GM23338 (cell line): Measurements from ENCODE around the gene TJP2. TPM values are rescaled to one million over a fixed set of nuclear protein-coding genes. Genes with fewer than 3 reads are reported as not detected.

ENCODE experiments used
- ATAC-seq: fragments of 200-7000 bp; cut with Tn5 transposase; 3 replicates; pipeline ENCODE4 v1.9.1; 2020
- DNase-seq: peaks from one replicate; pipeline ENCODE4 v3.0.0-alpha.2; 2015; ENCODE audit warnings: low spot score
- H2AFZ ChIP-seq: fragments of 200-600 bp; sonication (generic); 2 replicates; pipeline ENCODE4 v1.8.0; 2016; ENCODE audit warnings: antibody characterized with exemption, mild to moderate bottlenecking, moderate library complexity
- H3F3A ChIP-seq: fragments of 200-600 bp; sonication (generic); replicated peaks from 2 replicates; pipeline ENCODE4 v1.8.0; 2017; ENCODE audit warnings: antibody characterized with exemption, mixed run types, low read depth
- H3K27ac ChIP-seq: fragments of 200-600 bp; sonication (generic); 2 replicates; pipeline ENCODE4 v1.6.1; 2016; ENCODE audit warnings: low read depth
- H3K27me3 ChIP-seq: fragments of 200-600 bp; sonication (generic); 2 replicates; pipeline ENCODE4 v1.8.0; 2016; ENCODE audit warnings: mild to moderate bottlenecking, mixed run types, moderate library complexity; ENCODE audit not compliant: insufficient read depth
- H3K36me3 ChIP-seq: fragments of 200-600 bp; sonication (generic); 2 replicates; pipeline ENCODE4 v1.8.0; 2016; ENCODE audit warnings: mild to moderate bottlenecking; ENCODE audit not compliant: insufficient read depth
- H3K4me1 ChIP-seq: fragments of 200-600 bp; sonication (generic); 2 replicates; pipeline ENCODE4 v1.8.0; 2016; ENCODE audit warnings: mild to moderate bottlenecking, moderate library complexity; ENCODE audit not compliant: insufficient read depth
- H3K4me2 ChIP-seq: fragments of 200-600 bp; sonication (generic); 2 replicates; pipeline ENCODE4 v1.7.1; 2017; ENCODE audit warnings: mixed run types
- H3K4me3 ChIP-seq: fragments of 200-600 bp; sonication (generic); 2 replicates; pipeline ENCODE4 v1.6.1; 2016; ENCODE audit warnings: mixed run types
- H3K79me2 ChIP-seq: fragments of 200-600 bp; sonication (generic); replicated peaks from 2 replicates; pipeline ENCODE4 v1.8.0; 2017; ENCODE audit warnings: mild to moderate bottlenecking; ENCODE audit not compliant: insufficient read depth
- H3K9me2 ChIP-seq: fragments of 200-600 bp; sonication (generic); 2 replicates; pipeline ENCODE4 v1.8.0; 2017; ENCODE audit not compliant: insufficient read depth
- H4K20me1 ChIP-seq: fragments of 200-600 bp; sonication (generic); replicated peaks from 2 replicates; pipeline ENCODE4 v1.8.0; 2017; ENCODE audit warnings: mild to moderate bottlenecking; ENCODE audit not compliant: insufficient read depth
- H3K27ac Mint-ChIP-seq: 2 replicates; pipeline ENCODE4 v1.8.0; 2020; ENCODE audit warnings: inconsistent platforms, mild to moderate bottlenecking, moderate library complexity, mixed read lengths
- H3K27me3 Mint-ChIP-seq: 3 replicates; pipeline ENCODE4 v1.8.0; 2022; ENCODE audit warnings: low read depth, mild to moderate bottlenecking, moderate library complexity, mixed read lengths, inconsistent platforms; ENCODE audit not compliant: insufficient read depth, poor library complexity
- H3K36me3 Mint-ChIP-seq: 3 replicates; pipeline ENCODE4 v1.8.0; 2021; ENCODE audit warnings: low read depth, mild to moderate bottlenecking, inconsistent platforms, moderate library complexity, mixed read lengths
- H3K4me1 Mint-ChIP-seq: 3 replicates; pipeline ENCODE4 v1.8.0; 2020; ENCODE audit warnings: mild to moderate bottlenecking, inconsistent platforms, mixed read lengths
- H3K4me3 Mint-ChIP-seq: 3 replicates; pipeline ENCODE4 v1.8.0; 2021; ENCODE audit warnings: moderate library complexity, mild to moderate bottlenecking, inconsistent platforms, mixed read lengths
- H3K9me3 Mint-ChIP-seq: 3 replicates; pipeline ENCODE4 v1.8.0; 2020; ENCODE audit warnings: moderate library complexity, mild to moderate bottlenecking, inconsistent platforms, mixed read lengths
- CREB1 ChIP-seq: fragments of 250-450 bp; sonication (Bioruptor Pico); IDR thresholded peaks from 2 replicates; pipeline ENCODE4 v1.5.0; 2020; ENCODE audit warnings: low read depth, mild to moderate bottlenecking, moderate library complexity
- EZH2phosphoT487 ChIP-seq: fragments of 200-600 bp; sonication (generic); IDR thresholded peaks from one replicate; pipeline ENCODE4 v1.8.1; 2018; ENCODE audit warnings: antibody characterized with exemption; ENCODE audit not compliant: unreplicated experiment
- JUNB ChIP-seq: IDR thresholded peaks from one replicate; pipeline ENCODE4 v1.6.1; 2016; ENCODE audit warnings: antibody characterized with exemption; ENCODE audit not compliant: unreplicated experiment
- STAT1 ChIP-seq: IDR thresholded peaks from one replicate; pipeline ENCODE4 v1.6.1; 2016; ENCODE audit warnings: antibody characterized with exemption; ENCODE audit not compliant: unreplicated experiment
- ZNF331 ChIP-seq: fragments of 250-450 bp; sonication (Bioruptor Pico); IDR thresholded peaks from 2 replicates; pipeline ENCODE4 v1.5.0; 2020; ENCODE audit warnings: low read depth, mild to moderate bottlenecking, moderate library complexity
- polyA plus RNA-seq: library from polyadenylated mRNA; unstranded; fragments of >200 nt; fragmentation: Nextera tagmentation; extraction: Ambion mirVana; gene quantifications from 2 replicates; pipeline ENCODE4 v1.2.1, GENCODE V29; 2016
- total RNA-seq: library from RNA; depleted of rRNA; stranded (reverse); fragments of >200 nt; shearing (Covaris generic); gene quantifications from 2 replicates; pipeline ENCODE4 v1.2.3, GENCODE V29; 2014
- TF ChIP-seq, protein P1 (sequence below), 2 experiments: fragments of 200-600 bp in 1 of 2; sonication (generic) in 1 of 2; conservative IDR thresholded peaks; 2 replicates each; pipeline versions ENCODE4 v1.5.1 to v1.6.1; 2016 to 2017; ENCODE audit warnings: antibody characterized with exemption in 2 of 2, low read depth in 2 of 2, mild to moderate bottlenecking in 2 of 2, moderate library complexity in 1 of 2
- TF ChIP-seq, protein P2 (sequence below): fragments of 250-450 bp; sonication (Bioruptor Pico); IDR thresholded peaks from 2 replicates; pipeline ENCODE4 v1.5.0; 2020; ENCODE audit warnings: mild to moderate bottlenecking, moderate library complexity
- TF ChIP-seq, protein P3 (sequence below): IDR thresholded peaks from 2 replicates; pipeline ENCODE4 v1.6.1; 2016; ENCODE audit warnings: antibody characterized with exemption

The TJP2 gene
- total and polyA plus RNA-seq, 2 experiments from 2014 or later, result 37.6 to 234 TPM

DNA sequence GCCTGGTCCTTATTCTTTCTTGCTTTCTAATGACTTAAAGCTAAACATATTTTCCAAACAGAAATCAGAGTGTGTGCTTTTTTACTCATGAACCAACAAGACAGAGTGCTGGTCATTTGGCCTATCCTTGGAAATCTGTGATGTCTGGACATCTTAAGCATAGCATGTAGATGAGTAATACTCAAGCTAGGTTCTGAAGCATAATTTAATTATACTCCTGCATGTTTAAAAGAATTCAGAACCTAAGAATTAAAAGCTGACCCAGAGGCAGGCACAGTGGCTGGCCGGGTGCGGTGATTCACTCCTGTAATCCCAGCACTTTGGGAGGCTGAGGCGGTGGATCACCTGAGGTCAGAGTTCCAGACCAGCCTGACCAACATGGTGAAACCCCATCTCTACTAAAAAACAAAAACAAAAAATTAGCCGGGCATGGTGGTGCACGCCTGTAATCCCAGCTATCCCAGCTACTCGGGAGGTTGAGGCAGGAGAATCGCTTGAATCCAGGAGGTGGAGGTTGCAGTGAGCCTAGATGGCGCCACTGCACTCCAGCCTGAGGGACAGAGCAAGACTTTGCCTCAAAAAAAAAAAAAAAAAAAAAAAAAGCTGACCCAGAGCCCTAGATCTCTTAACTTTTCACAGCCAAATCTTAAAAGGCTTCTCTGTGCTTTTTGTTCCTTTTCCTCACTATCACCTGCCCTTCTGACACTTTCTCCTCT, 16.2 kb upstream of the TJP2 start:
- Mint-ChIP-seq H3K27me3 (peaks cover 9% of the 10 kb centered on the region), H3K4me1 (peaks cover 17% of the 10 kb centered on the region), H3K27ac (no peak overlapping the region), H3K36me3 (peaks cover 51% of the 10 kb centered on the region), H3K4me3 (no peak overlapping the region), H3K9me3 (no peaks in the 10 kb centered on the region; the same call in 2 of the 3 replicates)
- Histone ChIP-seq H2AFZ (no peak overlapping the region), H4K20me1 (peaks cover 20% of the 10 kb centered on the region; the same call in 1 of the 2 replicates), H3K4me2 (no peak overlapping the region), H3K36me3 (no peaks in the 10 kb centered on the region), H3K4me1 (peaks cover 7% of the 10 kb centered on the region; the same call in 1 of the 2 replicates), H3K27ac (peak overlapping the region; percentile 70; the same call in 1 of the 2 replicates), H3K9me2 (peaks cover 3% of the 10 kb centered on the region; the same call in 1 of the 2 replicates), H3F3A (peaks cover 7% of the 10 kb centered on the region; the same call in 1 of the 2 replicates), H3K4me3 (no peak overlapping the region), H3K27me3 (no peaks in the 10 kb centered on the region), H3K79me2 (peaks cover 70% of the 10 kb centered on the region)
- ATAC-seq (no peak; the same call in 2 of the 3 replicates), DNase-seq (no peak)
- TF ChIP-seq, protein P1, sequence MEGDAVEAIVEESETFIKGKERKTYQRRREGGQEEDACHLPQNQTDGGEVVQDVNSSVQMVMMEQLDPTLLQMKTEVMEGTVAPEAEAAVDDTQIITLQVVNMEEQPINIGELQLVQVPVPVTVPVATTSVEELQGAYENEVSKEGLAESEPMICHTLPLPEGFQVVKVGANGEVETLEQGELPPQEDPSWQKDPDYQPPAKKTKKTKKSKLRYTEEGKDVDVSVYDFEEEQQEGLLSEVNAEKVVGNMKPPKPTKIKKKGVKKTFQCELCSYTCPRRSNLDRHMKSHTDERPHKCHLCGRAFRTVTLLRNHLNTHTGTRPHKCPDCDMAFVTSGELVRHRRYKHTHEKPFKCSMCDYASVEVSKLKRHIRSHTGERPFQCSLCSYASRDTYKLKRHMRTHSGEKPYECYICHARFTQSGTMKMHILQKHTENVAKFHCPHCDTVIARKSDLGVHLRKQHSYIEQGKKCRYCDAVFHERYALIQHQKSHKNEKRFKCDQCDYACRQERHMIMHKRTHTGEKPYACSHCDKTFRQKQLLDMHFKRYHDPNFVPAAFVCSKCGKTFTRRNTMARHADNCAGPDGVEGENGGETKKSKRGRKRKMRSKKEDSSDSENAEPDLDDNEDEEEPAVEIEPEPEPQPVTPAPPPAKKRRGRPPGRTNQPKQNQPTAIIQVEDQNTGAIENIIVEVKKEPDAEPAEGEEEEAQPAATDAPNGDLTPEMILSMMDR (conservative IDR thresholded peaks at IDR 0.05; ENCODE audit: low read depth in 2 of 2), result peak; percentile 43 to 55
- TF ChIP-seq ZNF331 (CRISPR knock-in tag), result no peak

DNA sequence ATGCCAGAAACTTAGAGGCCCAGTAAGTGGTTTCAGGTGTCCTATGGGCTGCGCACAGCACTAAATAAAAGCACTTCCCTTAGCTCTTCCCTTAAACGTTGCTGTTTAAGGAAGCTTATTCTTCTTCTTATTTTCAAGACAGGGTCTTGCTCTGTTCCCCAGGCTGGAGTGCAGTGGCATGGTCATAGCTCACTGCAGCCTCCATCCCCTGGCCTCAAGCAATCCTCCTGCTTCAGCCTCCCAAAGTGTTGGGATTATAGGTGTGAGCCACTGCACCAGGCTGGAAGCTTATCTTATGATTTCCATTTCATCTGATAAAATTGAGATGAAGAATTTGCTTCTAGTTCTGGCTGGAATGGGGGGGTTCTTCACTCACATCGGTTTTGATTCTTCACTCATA, 15.6 kb upstream of the TJP2 start:
- Mint-ChIP-seq H3K4me1 (peaks cover 17% of the 10 kb centered on the region), H3K27ac (no peak overlapping the region)
- TF ChIP-seq, protein P2, sequence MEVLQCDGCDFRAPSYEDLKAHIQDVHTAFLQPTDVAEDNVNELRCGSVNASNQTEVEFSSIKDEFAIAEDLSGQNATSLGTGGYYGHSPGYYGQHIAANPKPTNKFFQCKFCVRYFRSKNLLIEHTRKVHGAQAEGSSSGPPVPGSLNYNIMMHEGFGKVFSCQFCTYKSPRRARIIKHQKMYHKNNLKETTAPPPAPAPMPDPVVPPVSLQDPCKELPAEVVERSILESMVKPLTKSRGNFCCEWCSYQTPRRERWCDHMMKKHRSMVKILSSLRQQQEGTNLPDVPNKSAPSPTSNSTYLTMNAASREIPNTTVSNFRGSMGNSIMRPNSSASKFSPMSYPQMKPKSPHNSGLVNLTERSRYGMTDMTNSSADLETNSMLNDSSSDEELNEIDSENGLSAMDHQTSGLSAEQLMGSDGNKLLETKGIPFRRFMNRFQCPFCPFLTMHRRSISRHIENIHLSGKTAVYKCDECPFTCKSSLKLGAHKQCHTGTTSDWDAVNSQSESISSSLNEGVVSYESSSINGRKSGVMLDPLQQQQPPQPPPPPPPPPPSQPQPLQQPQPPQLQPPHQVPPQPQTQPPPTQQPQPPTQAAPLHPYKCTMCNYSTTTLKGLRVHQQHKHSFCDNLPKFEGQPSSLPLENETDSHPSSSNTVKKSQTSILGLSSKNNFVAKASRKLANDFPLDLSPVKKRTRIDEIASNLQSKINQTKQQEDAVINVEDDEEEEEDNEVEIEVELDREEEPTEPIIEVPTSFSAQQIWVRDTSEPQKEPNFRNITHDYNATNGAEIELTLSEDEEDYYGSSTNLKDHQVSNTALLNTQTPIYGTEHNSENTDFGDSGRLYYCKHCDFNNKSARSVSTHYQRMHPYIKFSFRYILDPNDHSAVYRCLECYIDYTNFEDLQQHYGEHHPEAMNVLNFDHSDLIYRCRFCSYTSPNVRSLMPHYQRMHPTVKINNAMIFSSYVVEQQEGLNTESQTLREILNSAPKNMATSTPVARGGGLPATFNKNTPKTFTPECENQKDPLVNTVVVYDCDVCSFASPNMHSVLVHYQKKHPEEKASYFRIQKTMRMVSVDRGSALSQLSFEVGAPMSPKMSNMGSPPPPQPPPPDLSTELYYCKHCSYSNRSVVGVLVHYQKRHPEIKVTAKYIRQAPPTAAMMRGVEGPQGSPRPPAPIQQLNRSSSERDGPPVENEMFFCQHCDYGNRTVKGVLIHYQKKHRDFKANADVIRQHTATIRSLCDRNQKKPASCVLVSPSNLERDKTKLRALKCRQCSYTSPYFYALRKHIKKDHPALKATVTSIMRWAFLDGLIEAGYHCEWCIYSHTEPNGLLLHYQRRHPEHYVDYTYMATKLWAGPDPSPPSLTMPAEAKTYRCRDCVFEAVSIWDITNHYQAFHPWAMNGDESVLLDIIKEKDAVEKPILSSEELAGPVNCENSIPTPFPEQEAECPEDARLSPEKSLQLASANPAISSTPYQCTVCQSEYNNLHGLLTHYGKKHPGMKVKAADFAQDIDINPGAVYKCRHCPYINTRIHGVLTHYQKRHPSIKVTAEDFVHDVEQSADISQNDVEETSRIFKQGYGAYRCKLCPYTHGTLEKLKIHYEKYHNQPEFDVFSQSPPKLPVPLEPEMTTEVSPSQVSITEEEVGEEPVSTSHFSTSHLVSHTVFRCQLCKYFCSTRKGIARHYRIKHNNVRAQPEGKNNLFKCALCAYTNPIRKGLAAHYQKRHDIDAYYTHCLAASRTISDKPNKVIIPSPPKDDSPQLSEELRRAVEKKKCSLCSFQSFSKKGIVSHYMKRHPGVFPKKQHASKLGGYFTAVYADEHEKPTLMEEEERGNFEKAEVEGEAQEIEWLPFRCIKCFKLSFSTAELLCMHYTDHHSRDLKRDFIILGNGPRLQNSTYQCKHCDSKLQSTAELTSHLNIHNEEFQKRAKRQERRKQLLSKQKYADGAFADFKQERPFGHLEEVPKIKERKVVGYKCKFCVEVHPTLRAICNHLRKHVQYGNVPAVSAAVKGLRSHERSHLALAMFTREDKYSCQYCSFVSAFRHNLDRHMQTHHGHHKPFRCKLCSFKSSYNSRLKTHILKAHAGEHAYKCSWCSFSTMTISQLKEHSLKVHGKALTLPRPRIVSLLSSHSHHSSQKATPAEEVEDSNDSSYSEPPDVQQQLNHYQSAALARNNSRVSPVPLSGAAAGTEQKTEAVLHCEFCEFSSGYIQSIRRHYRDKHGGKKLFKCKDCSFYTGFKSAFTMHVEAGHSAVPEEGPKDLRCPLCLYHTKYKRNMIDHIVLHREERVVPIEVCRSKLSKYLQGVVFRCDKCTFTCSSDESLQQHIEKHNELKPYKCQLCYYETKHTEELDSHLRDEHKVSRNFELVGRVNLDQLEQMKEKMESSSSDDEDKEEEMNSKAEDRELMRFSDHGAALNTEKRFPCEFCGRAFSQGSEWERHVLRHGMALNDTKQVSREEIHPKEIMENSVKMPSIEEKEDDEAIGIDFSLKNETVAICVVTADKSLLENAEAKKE (CRISPR knock-in tag), result no peak
- TF ChIP-seq, protein P3, sequence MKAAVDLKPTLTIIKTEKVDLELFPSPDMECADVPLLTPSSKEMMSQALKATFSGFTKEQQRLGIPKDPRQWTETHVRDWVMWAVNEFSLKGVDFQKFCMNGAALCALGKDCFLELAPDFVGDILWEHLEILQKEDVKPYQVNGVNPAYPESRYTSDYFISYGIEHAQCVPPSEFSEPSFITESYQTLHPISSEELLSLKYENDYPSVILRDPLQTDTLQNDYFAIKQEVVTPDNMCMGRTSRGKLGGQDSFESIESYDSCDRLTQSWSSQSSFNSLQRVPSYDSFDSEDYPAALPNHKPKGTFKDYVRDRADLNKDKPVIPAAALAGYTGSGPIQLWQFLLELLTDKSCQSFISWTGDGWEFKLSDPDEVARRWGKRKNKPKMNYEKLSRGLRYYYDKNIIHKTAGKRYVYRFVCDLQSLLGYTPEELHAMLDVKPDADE, result no peak
- TF ChIP-seq CREB1 (CRISPR knock-in tag) (no peak), EZH2phosphoT487 (no peak), JUNB (no peak), STAT1 (no peak)
- TF ChIP-seq, protein P1 (conservative IDR thresholded peaks at IDR 0.05; ENCODE audit: low read depth in 2 of 2), result no peak

More for the DNA sequence above, 15.6 kb upstream of the TJP2 start:
- Histone ChIP-seq H3K4me2 (no peak overlapping the region), H3F3A (peaks cover 7% of the 10 kb centered on the region; the same call in 1 of the 2 replicates), H3K36me3 (no peaks in the 10 kb centered on the region), H3K79me2 (peaks cover 70% of the 10 kb centered on the region), H3K4me1 (peaks cover 10% of the 10 kb centered on the region), H4K20me1 (peaks cover 17% of the 10 kb centered on the region; the same call in 1 of the 2 replicates), H3K9me2 (peaks cover 3% of the 10 kb centered on the region; the same call in 1 of the 2 replicates), H3K4me3 (no peak overlapping the region), H3K27me3 (no peaks in the 10 kb centered on the region), H2AFZ (no peak overlapping the region), H3K27ac (no peak overlapping the region)
- DNase-seq (no peak), ATAC-seq (no peak)
- H3K27me3 Mint-ChIP-seq, result peaks cover 9% of the 10 kb centered on the region
- H3K36me3 Mint-ChIP-seq, result peaks cover 50% of the 10 kb centered on the region
- H3K9me3 Mint-ChIP-seq, result no peaks in the 10 kb centered on the region; the same call in 2 of the 3 replicates
- no peak overlapping the region for H3K4me3 Mint-ChIP-seq
